22Rv1 (cell line): ENCODE results near the gene EML4.

Source experiments
- CTCF ChIP-seq: fragments of 450-650 bp; IDR thresholded peaks from 2 replicates; pipeline ENCODE4 v1.5.1; 2017; ENCODE audit warnings: mild to moderate bottlenecking
- ZFX ChIP-seq: fragments of 450-650 bp; IDR thresholded peaks from 2 replicates; pipeline ENCODE4 v1.6.1; 2017; ENCODE audit warnings: antibody characterized with exemption, borderline replicate concordance

- TF ChIP-seq CTCF (no peak), ZFX (no peak)
These were observed 167.3 kb downstream of the EML4 start for GRCh38 chr2:42336361-42336965.
